OCI-LY7 (cell line): ENCODE results near the gene SERPINF2. TPM values are rescaled to one million over a fixed set of nuclear protein-coding genes. Genes with fewer than 3 reads are reported as not detected.
"Not testable (repeated sequence)": the region's sequence is repeated elsewhere in the genome, so short reads cannot be mapped to it uniquely, and the experiment has no call there.

ENCODE experiments used
- BruUV-seq: library from RNA; stranded (reverse); fragments of 400-500 nt; replicated peaks from 2 replicates; lab custom pipeline; 2021; lab: Mats Ljungman, UMichigan
- CTCF ChIA-PET: fragments of 300-600 bp; sonication (Branson Sonifier 250); formaldehyde crosslinking; loops from one replicate; lab custom pipeline; 2022; ENCODE audit warnings: antibody characterized with exemption; ENCODE audit not compliant: unreplicated experiment; lab: Charles Lee
- POLR2A ChIA-PET: fragments of 300-600 bp; sonication (Branson Sonifier 250); formaldehyde crosslinking; loops from one replicate; lab custom pipeline; 2022; ENCODE audit warnings: antibody characterized with exemption; lab: Charles Lee
- DNase-seq: peaks from one replicate; pipeline ENCODE4 v3.0.0-alpha.2; 2015; ENCODE audit warnings: low spot score
- H2AFZ ChIP-seq: fragments of 200-600 bp; sonication (generic), shearing (Covaris generic); 2 replicates; pipeline ENCODE4 v1.6.1; 2014; ENCODE audit warnings: mild to moderate bottlenecking, antibody characterized with exemption, low read length, moderate library complexity
- H3K27ac ChIP-seq: fragments of 200-600 bp; sonication (generic); 2 replicates; pipeline ENCODE4 v1.5.1; 2014; ENCODE audit warnings: mixed run types, low read depth, mild to moderate bottlenecking, moderate library complexity, low read length, inconsistent platforms; ENCODE audit not compliant: poor library complexity, severe bottlenecking
- H3K36me3 ChIP-seq: fragments of 200-600 bp; sonication (generic); 2 replicates; pipeline ENCODE4 v1.6.1; 2014; ENCODE audit warnings: mild to moderate bottlenecking, antibody characterized with exemption, low read length, moderate library complexity, mixed read lengths; ENCODE audit not compliant: insufficient read depth
- H3K4me1 ChIP-seq: fragments of 200-600 bp; sonication (generic); 2 replicates; pipeline ENCODE4 v1.5.1; 2014; ENCODE audit warnings: mild to moderate bottlenecking, low read length; ENCODE audit not compliant: insufficient read depth, poor library complexity, severe bottlenecking
- H3K4me2 ChIP-seq: fragments of 200-600 bp; sonication (generic); 2 replicates; pipeline ENCODE4 v1.6.1; 2014; ENCODE audit warnings: mild to moderate bottlenecking, low read length
- H3K4me3 ChIP-seq: fragments of 200-600 bp; sonication (generic); 2 replicates; pipeline ENCODE4 v1.5.1; 2014; ENCODE audit warnings: mild to moderate bottlenecking, low read depth, low read length; ENCODE audit not compliant: poor library complexity, severe bottlenecking
- H3K79me2 ChIP-seq: fragments of 200-600 bp; sonication (generic); 2 replicates; pipeline ENCODE4 v1.6.1; 2016; ENCODE audit warnings: low read depth, mild to moderate bottlenecking, low read length, moderate library complexity, mixed read lengths; ENCODE audit not compliant: insufficient read depth
- H3K9me2 ChIP-seq: fragments of 200-600 bp; sonication (generic); 2 replicates; pipeline ENCODE4 v1.6.1; 2016; ENCODE audit warnings: mild to moderate bottlenecking, low read length, mixed read lengths; ENCODE audit not compliant: insufficient read depth
- H3K9me3 ChIP-seq: fragments of 200-600 bp; sonication (generic); 2 replicates; pipeline ENCODE4 v1.6.1; 2014; ENCODE audit warnings: mild to moderate bottlenecking, mixed run types, low read length, mixed read lengths
- H4K20me1 ChIP-seq: fragments of 200-600 bp; sonication (generic); 2 replicates; pipeline ENCODE4 v1.6.1; 2014; ENCODE audit warnings: mild to moderate bottlenecking, antibody characterized with exemption, low read length, moderate library complexity, mixed read lengths; ENCODE audit not compliant: insufficient read depth
- CTCF ChIP-seq: fragments of 200-600 bp; sonication (generic); conservative IDR thresholded peaks from 2 replicates; pipeline ENCODE4 v1.5.1; 2014; ENCODE audit warnings: mild to moderate bottlenecking, antibody characterized with exemption, low read length, moderate library complexity, mixed read lengths
- EZH2phosphoT487 ChIP-seq: fragments of 200-600 bp; sonication (generic); IDR thresholded peaks from 2 replicates; pipeline ENCODE4 v1.6.1; 2018; ENCODE audit warnings: low read depth, borderline replicate concordance, mild to moderate bottlenecking, mixed run types, antibody characterized with exemption, low read length, moderate library complexity, mixed read lengths
- intact Hi-C: fragments of 100-400 bp; cut with micrococcal nuclease; formaldehyde crosslinking; loops from one replicate; pipeline ENCODE4 v1.10.0; 2022; ENCODE audit not compliant: unreplicated experiment
- total RNA-seq, 2 experiments: library from RNA; depleted of rRNA in 1 of 2; stranded (reverse); fragments of >200 nt in 1 of 2; shearing (Covaris generic) in 1 of 2; gene quantifications; 2 replicates each; pipeline ENCODE4 v1.2.3, GENCODE V29; 2014 to 2022

SERPINF2 gene
- total RNA-seq, 2 experiments from 2014 or later = 0.38 to 1.0 TPM

GRCh38 chr17:1769822-1770477 is 27.3 kb downstream of the SERPINF2 start:
- Histone ChIP-seq H3K9me2 (no peaks in the 10 kb centered on the region), H3K9me3 (no peaks in the 10 kb centered on the region), H2AFZ (no peak overlapping the region), H3K4me1 (peaks cover 7% of the 10 kb centered on the region), H4K20me1 (no peaks in the 10 kb centered on the region), H3K4me3 (no peak overlapping the region), H3K36me3 (no peaks in the 10 kb centered on the region), H3K79me2 (no peaks in the 10 kb centered on the region), H3K4me2 (no peak overlapping the region; the same call in 1 of the 2 replicates), H3K27ac (no peak overlapping the region)
- BruUV-seq = no TSS peak
- DNase-seq = no peak
- ChIA-PET POLR2A (interaction anchor here (0.6 kb wide), 3 partner anchors 40 to 488 kb away, joined by 3 to 4 read pairs (median 3); no protein-coding TSS in a partner anchor), CTCF (no interaction called here)
- intact Hi-C loops = loop anchor here (5.0 kb wide), 1 partner anchor 48 kb away; the partner anchor contains the start of gene WDR81
- TF ChIP-seq CTCF (no peak), EZH2phosphoT487 (no peak)

GRCh38 chr17:1773000-1773695 is 30.5 kb downstream of the SERPINF2 start:
- H3K9me3 ChIP-seq, DNase-seq, H3K27ac ChIP-seq, H2AFZ ChIP-seq, BruUV-seq, H3K4me1 ChIP-seq, H3K4me2 ChIP-seq, H3K9me2 ChIP-seq, H4K20me1 ChIP-seq, CTCF ChIA-PET, H3K79me2 ChIP-seq, H3K4me3 ChIP-seq: not testable (repeated sequence)
- POLR2A ChIA-PET = interaction anchor here (1.4 kb wide), 1 partner anchor 21 kb away, joined by 3 read pairs; no protein-coding TSS in a partner anchor
- H3K36me3 ChIP-seq = peaks cover 19% of the 10 kb centered on the region; the same call in 1 of the 2 replicates
- intact Hi-C loops = loop anchor here (5.0 kb wide), 1 partner anchor 51 kb away; the partner anchor contains the start of gene WDR81

- BruUV-seq = no TSS peak
- ChIA-PET POLR2A (interaction anchor here (0.7 to 1.4 kb wide), 2 partner anchors 8 to 22 kb away, joined by 3 read pairs; no protein-coding TSS in a partner anchor), CTCF (no interaction called here)
- H3K9me3 ChIP-seq = no peaks in the 10 kb centered on the region
- peaks cover 7% of the 10 kb centered on the region for H3K4me1 ChIP-seq
- intact Hi-C loops = loop anchor here (5.0 kb wide), 1 partner anchor 51 kb away; the partner anchor contains the start of gene WDR81
- H2AFZ ChIP-seq = no peak overlapping the region
- H3K4me2 ChIP-seq = no peak overlapping the region
- no peaks in the 10 kb centered on the region for H3K79me2 ChIP-seq
- H3K9me2 ChIP-seq = no peaks in the 10 kb centered on the region
- H4K20me1 ChIP-seq = no peaks in the 10 kb centered on the region
- DNase-seq = no peak
- no peak for TF ChIP-seq CTCF
- H3K27ac ChIP-seq = no peak overlapping the region
- H3K4me3 ChIP-seq = no peak overlapping the region
- peaks cover 25% of the 10 kb centered on the region; the same call in 1 of the 2 replicates for H3K36me3 ChIP-seq
Measured at GRCh38 chr17:1773696-1774181, 31.1 kb downstream of the SERPINF2 start.
